Endothelial cell of umbilical vein (primary cell): ENCODE data around the gene NPM3.

Experiments
- FOS ChIP-seq: IDR thresholded peaks from 2 replicates; pipeline ENCODE4 v1.6.1; 2011; ENCODE audit warnings: mild to moderate bottlenecking, low read length, moderate library complexity, borderline replicate concordance; ENCODE audit not compliant: insufficient read depth
- POLR2AphosphoS5 ChIP-seq: IDR thresholded peaks from 2 replicates; pipeline ENCODE4 v1.6.1; 2012; ENCODE audit warnings: low read depth, mild to moderate bottlenecking, control low read depth, low read length, moderate library complexity; ENCODE audit not compliant: insufficient read depth

DNA sequence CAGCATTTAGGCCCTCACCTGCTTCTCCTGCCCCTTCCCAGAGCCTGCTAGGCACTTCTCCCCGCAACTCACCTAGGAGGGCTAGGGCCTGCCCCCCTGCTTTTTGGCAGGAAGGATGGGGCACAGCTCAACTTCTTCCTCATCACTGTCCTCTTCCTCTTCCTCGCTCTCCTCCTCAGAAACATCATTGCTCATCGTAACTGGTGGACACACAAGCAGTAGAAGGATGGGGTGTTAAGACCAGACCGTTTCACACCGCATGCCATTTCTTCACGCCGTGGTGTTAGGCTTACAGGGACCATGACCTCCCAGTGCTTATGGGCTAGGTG, 1.6 kb downstream of the NPM3 start:
- no peak for TF ChIP-seq POLR2AphosphoS5
- TF ChIP-seq FOS: no peak
